ENCODE data around the gene MTCL1. TPM values are rescaled to one million over a fixed set of nuclear protein-coding genes. Genes with fewer than 3 reads are reported as not detected.

The MTCL1 gene
- total RNA-seq, 1 donor from 2014 or later, result 48.7 TPM

DNA sequence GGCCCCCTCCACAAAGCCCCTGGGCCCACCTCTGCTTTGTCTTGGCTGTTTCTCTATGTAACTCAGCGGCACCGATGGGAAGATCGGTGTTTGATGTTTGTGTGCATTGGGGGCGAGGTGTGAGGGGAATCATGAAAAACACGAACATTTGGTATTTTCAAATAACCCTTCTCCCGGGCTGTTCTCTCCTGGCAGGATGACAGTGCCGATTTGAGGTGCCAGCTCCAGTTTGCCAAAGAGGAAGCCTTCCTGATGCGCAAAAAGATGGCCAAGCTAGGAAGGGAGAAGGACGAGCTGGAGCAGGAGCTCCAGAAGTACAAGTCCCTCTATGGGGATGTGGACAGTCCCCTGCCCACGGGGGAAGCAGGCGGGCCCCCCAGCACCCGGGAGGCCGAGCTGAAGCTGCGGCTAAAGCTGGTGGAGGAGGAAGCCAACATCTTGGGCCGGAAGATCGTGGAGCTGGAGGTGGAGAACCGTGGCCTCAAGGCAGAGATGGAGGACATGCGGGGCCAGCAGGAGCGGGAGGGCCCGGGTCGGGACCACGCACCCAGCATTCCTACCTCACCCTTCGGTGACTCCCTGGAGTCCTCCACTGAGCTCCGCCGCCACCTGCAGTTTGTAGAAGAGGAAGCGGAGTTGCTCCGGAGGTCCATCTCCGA, 78.1 kb downstream of the MTCL1 start:
- Mint-ChIP-seq H3K4me1 (ENCODE audit: unreplicated experiment) (peaks cover 34% of the 10 kb centered on the region), H3K4me3 (no peak overlapping the region), H3K36me3 (peaks cover 39% of the 10 kb centered on the region), H3K27me3 (no peaks in the 10 kb centered on the region), H3K9me3 (no peaks in the 10 kb centered on the region), H3K27ac (no peak overlapping the region)
- TF ChIP-seq, protein P1, sequence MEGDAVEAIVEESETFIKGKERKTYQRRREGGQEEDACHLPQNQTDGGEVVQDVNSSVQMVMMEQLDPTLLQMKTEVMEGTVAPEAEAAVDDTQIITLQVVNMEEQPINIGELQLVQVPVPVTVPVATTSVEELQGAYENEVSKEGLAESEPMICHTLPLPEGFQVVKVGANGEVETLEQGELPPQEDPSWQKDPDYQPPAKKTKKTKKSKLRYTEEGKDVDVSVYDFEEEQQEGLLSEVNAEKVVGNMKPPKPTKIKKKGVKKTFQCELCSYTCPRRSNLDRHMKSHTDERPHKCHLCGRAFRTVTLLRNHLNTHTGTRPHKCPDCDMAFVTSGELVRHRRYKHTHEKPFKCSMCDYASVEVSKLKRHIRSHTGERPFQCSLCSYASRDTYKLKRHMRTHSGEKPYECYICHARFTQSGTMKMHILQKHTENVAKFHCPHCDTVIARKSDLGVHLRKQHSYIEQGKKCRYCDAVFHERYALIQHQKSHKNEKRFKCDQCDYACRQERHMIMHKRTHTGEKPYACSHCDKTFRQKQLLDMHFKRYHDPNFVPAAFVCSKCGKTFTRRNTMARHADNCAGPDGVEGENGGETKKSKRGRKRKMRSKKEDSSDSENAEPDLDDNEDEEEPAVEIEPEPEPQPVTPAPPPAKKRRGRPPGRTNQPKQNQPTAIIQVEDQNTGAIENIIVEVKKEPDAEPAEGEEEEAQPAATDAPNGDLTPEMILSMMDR (conservative IDR thresholded peaks at IDR 0.05), result no peak
- no peak for DNase-seq (ENCODE audit: extremely low spot score, unreplicated experiment)

DNA sequence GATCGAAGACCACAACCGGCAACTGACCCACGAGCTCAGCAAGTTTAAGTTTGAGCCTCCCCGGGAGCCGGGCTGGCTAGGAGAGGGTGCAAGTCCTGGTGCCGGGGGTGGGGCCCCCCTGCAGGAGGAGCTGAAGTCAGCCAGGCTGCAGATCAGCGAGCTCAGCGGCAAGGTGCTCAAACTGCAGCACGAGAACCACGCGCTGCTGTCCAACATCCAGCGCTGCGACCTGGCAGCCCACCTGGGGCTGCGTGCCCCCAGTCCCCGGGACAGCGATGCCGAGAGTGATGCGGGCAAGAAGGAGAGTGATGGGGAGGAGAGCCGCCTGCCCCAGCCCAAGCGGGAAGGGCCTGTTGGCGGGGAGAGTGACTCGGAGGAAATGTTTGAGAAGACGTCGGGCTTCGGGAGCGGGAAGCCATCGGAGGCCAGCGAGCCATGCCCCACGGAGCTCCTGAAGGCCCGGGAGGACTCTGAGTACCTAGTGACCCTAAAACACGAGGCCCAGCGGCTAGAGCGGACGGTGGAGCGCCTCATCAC, 78.7 kb downstream of the MTCL1 start:
- no peak for DNase-seq (ENCODE audit: extremely low spot score, unreplicated experiment)
- Mint-ChIP-seq H3K36me3 (peaks cover 42% of the 10 kb centered on the region), H3K27ac (no peak overlapping the region), H3K4me1 (ENCODE audit: unreplicated experiment) (peaks cover 35% of the 10 kb centered on the region), H3K4me3 (no peak overlapping the region), H3K27me3 (no peaks in the 10 kb centered on the region), H3K9me3 (no peaks in the 10 kb centered on the region)
- TF ChIP-seq, protein P1 (conservative IDR thresholded peaks at IDR 0.05), result no peak

DNA sequence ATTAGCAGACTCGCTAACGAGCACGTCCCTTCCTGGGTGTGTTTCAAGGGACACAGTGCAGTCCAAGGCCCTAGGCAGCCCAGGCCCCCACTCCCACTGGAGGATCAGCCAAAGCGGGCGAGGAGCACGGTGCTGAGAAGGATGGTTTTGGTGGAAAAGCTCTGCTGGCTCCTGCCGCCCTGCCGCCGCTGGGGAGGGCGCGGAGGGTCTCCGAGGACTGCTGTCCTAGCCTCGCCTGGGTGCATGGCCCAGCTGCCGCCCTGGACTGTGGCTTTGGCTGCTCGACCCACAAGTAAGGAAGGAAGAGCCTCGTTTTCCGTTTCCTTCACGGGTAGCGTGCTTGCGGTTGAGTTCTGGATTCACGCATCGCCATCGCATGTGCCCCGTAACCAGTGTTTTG, 79.9 kb downstream of the MTCL1 start:
- no peak overlapping the region for H3K27ac Mint-ChIP-seq
- peaks cover 27% of the 10 kb centered on the region for H3K4me1 Mint-ChIP-seq (ENCODE audit: unreplicated experiment)
- DNase-seq (ENCODE audit: extremely low spot score, unreplicated experiment), result no peak
- H3K9me3 Mint-ChIP-seq, result no peaks in the 10 kb centered on the region
- H3K4me3 Mint-ChIP-seq, result no peak overlapping the region
- peaks cover 41% of the 10 kb centered on the region for H3K36me3 Mint-ChIP-seq
- H3K27me3 Mint-ChIP-seq, result no peaks in the 10 kb centered on the region
- TF ChIP-seq, protein P1 (conservative IDR thresholded peaks at IDR 0.05), result no peak

DNA sequence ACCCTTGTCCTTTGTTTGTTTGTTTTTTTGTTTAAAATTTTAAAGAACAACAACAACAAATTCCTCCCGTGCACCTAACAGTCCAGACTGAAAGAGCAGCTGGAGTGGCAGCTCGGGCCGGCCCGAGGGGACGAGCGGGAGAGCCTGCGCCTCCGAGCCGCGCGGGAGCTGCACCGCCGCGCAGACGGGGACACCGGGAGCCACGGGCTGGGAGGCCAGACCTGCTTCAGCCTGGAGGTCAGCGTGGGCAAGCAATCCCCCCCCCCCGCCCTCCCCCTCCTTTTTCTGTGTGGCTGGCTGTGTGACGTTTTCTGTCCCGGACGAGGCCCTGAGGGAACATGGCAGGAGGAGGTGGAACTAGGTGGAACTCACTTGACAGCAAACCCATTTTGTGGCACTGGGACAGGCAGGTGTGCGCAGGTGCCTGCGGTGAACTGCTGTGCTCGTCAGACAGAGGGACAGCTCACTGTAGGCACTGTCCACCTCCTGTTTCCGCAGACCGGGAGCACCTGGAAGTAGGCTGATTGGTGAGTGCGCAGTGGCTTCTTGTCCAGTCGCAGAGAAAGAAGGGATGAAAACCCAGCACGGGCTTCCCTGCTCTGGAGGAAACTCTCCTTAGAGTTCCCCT, 80.6 kb downstream of the MTCL1 start:
- H3K36me3 Mint-ChIP-seq, result peaks cover 41% of the 10 kb centered on the region
- H3K27ac Mint-ChIP-seq, result peak overlapping the region; percentile 92
- H3K27me3 Mint-ChIP-seq, result no peaks in the 10 kb centered on the region
- TF ChIP-seq, protein P1 (conservative IDR thresholded peaks at IDR 0.05), result no peak
- no peak for DNase-seq (ENCODE audit: extremely low spot score, unreplicated experiment)
- no peaks in the 10 kb centered on the region for H3K9me3 Mint-ChIP-seq
- H3K4me1 Mint-ChIP-seq (ENCODE audit: unreplicated experiment), result peaks cover 25% of the 10 kb centered on the region
- H3K4me3 Mint-ChIP-seq, result peak overlapping the region; percentile 71

DNA sequence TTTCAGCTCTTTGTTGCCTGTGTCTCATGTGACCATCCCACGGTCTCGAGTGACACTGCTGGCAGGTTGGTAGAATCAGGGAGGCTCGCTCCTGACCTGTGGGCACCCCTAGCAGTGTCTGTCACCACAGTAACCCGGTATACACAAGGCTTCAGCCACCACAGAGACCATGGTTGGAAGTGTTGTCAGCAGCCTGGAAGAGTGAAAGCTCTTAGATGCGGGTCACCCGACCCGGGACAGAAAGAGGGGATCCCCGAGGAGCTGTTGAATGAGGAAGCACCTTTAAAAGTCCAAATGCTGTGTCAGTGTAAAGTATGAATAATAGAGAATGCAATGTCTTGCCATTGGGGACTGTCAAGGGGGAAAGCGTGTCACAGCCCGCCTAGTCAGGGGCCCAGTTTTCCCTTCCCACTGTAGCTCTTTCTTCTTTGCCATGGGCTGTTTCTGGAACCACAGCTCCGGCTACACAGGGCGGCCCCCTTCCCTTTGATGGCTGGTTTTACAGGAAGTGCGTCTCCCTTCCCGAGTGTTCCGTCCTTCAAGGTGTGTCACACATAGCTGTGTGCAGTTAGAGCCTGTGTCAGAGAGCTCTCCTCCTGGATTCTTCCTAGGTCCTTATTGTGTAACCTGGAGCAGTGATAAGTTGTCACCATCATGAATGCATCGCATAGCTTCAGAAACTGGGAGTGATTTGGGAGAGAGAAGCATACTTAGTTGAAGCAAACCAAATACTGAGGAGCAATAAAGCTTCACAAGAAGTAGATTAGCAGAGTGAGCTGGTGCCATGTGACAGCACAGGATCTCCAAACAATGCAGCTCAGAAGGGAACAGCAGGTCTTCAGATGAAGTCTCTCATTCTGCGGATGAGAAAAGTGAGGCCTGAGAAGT, 81.4 kb downstream of the MTCL1 start:
- Mint-ChIP-seq H3K36me3 (peaks cover 36% of the 10 kb centered on the region), H3K9me3 (no peaks in the 10 kb centered on the region), H3K4me1 (ENCODE audit: unreplicated experiment) (peaks cover 31% of the 10 kb centered on the region), H3K27ac (peak overlapping the region; percentile 92), H3K27me3 (no peaks in the 10 kb centered on the region), H3K4me3 (peak overlapping the region; percentile 71)
- peak; percentile 62 for DNase-seq (ENCODE audit: extremely low spot score, unreplicated experiment)
- TF ChIP-seq, protein P1 (conservative IDR thresholded peaks at IDR 0.05), result no peak
